Endothelial cell of umbilical vein (primary cell): ENCODE measurements around the gene RBKS. TPM values are rescaled to one million over a fixed set of nuclear protein-coding genes. Genes with fewer than 3 reads are reported as not detected.

Experiments used
- BruUV-seq: library from RNA; stranded (reverse); fragments of 400-500 nt; replicated peaks from 2 replicates; lab custom pipeline; 2021; lab: Mats Ljungman, UMichigan
- CTCF ChIA-PET: fragments of 300-600, 350-600 bp; sonication (Branson Sonifier 250); formaldehyde crosslinking; loops from one replicate; lab custom pipeline; 2021; ENCODE audit warnings: antibody characterized with exemption, inconsistent platforms; lab: Charles Lee
- POLR2A ChIA-PET: fragments of 300-600, 350-600 bp; sonication (Branson Sonifier 250); formaldehyde crosslinking; loops from one replicate; lab custom pipeline; 2021; ENCODE audit warnings: antibody characterized with exemption, inconsistent platforms; lab: Charles Lee
- DNase-seq: peaks from one replicate; pipeline ENCODE4 v3.0.0-alpha.2; 2011; ENCODE audit warnings: low read depth, low spot score
- FAIRE-seq: peaks from 2 replicates; lab custom pipeline; 2011; peaks lifted over from hg19 to GRCh38; lab: Jason Lieb, UNC
- H2AFZ ChIP-seq: 2 replicates; pipeline ENCODE4 v1.6.0; 2012; ENCODE audit warnings: low read depth, low read length, control low read depth, inconsistent platforms
- H3K27ac ChIP-seq: 2 replicates; pipeline ENCODE4 v1.5.1; 2011; ENCODE audit warnings: low read depth, mild to moderate bottlenecking, control low read depth, low read length, moderate library complexity; ENCODE audit not compliant: insufficient read depth
- H3K27me3 ChIP-seq, 2 experiments: 2 replicates each; pipeline versions ENCODE4 v1.6.0 to v1.6.1; 2011; ENCODE audit warnings: low read length in 2 of 2, mixed read lengths in 1 of 2; ENCODE audit not compliant: control insufficient read depth in 2 of 2, insufficient read depth in 2 of 2
- H3K36me3 ChIP-seq, 2 experiments: 2 replicates in 1 of 2; 3 replicates in 1 of 2; pipeline ENCODE4 v1.5.1; 2011; ENCODE audit warnings: low read length in 2 of 2, mild to moderate bottlenecking in 1 of 2, moderate library complexity in 1 of 2; ENCODE audit not compliant: control insufficient read depth in 2 of 2, insufficient read depth in 2 of 2; ENCODE audit errors: extremely low read depth in 1 of 2
- H3K4me1 ChIP-seq: 3 replicates; pipeline ENCODE4 v1.5.1; 2011; ENCODE audit warnings: mild to moderate bottlenecking, low read length; ENCODE audit not compliant: control insufficient read depth, insufficient read depth; ENCODE audit errors: extremely low read depth
- H3K4me2 ChIP-seq: 2 replicates; pipeline ENCODE4 v1.6.1; 2011; ENCODE audit warnings: low read length, control low read depth, mixed read lengths; ENCODE audit not compliant: insufficient read depth
- H3K4me3 ChIP-seq, 3 experiments: fragments of 200-600 bp in 1 of 3; sonication (generic), shearing (Covaris generic) in 1 of 3; replicated peaks in 1 of 3; 2 replicates each; pipeline ENCODE4 v1.5.1; 2011 to 2016; ENCODE audit warnings: control low read depth in 3 of 3, low read length in 3 of 3, mild to moderate bottlenecking in 2 of 3, inconsistent platforms in 1 of 3, low read depth in 1 of 3, moderate library complexity in 1 of 3; ENCODE audit not compliant: insufficient read depth in 1 of 3
- H3K79me2 ChIP-seq: 2 replicates; pipeline ENCODE4 v1.6.0; 2012; ENCODE audit warnings: low read length, inconsistent platforms; ENCODE audit not compliant: control insufficient read depth, insufficient read depth
- H3K9ac ChIP-seq: replicated peaks from 2 replicates; pipeline ENCODE3; 2011; ENCODE audit warnings: low read length, control low read depth; ENCODE audit not compliant: insufficient read depth; ENCODE audit errors: extremely low read depth
- H3K9me1 ChIP-seq: replicated peaks from 3 replicates; pipeline ENCODE4 v1.6.0; 2011; ENCODE audit warnings: mild to moderate bottlenecking, low read length; ENCODE audit not compliant: control insufficient read depth, insufficient read depth; ENCODE audit errors: extremely low read depth
- H3K9me3 ChIP-seq: replicated peaks from 2 replicates; pipeline ENCODE4 v1.5.1; 2012; ENCODE audit warnings: low read length, inconsistent platforms; ENCODE audit not compliant: control insufficient read depth, insufficient read depth
- H4K20me1 ChIP-seq: replicated peaks from 2 replicates; pipeline ENCODE3; 2011; ENCODE audit warnings: mild to moderate bottlenecking, low read length; ENCODE audit not compliant: control insufficient read depth, insufficient read depth; ENCODE audit errors: extremely low read depth
- CTCF ChIP-seq, 2 donors: IDR thresholded peaks; 1 replicate in 1 of 2; 2 replicates in 1 of 2; pipeline ENCODE4 v1.5.1; 2011; ENCODE audit warnings: low read length in 2 of 2, mild to moderate bottlenecking in 2 of 2, moderate library complexity in 2 of 2, control low read depth in 1 of 2, inconsistent platforms in 1 of 2, low read depth in 1 of 2; ENCODE audit not compliant: insufficient read depth in 1 of 2; ENCODE audit errors: extremely low read depth in 1 of 2
- EZH2 ChIP-seq: IDR thresholded peaks from 2 replicates; pipeline ENCODE4 v1.6.1; 2012; ENCODE audit warnings: borderline replicate concordance, low read depth, mild to moderate bottlenecking, moderate library complexity, low read length, inconsistent platforms; ENCODE audit not compliant: severe bottlenecking
- FOS ChIP-seq: IDR thresholded peaks from 2 replicates; pipeline ENCODE4 v1.6.1; 2011; ENCODE audit warnings: mild to moderate bottlenecking, low read length, moderate library complexity, borderline replicate concordance; ENCODE audit not compliant: insufficient read depth
- GATA2 ChIP-seq: IDR thresholded peaks from 2 replicates; pipeline ENCODE4 v1.7.0; 2011; ENCODE audit warnings: low read depth, mild to moderate bottlenecking, moderate library complexity, mixed read lengths, low read length; ENCODE audit not compliant: insufficient read length, insufficient read depth
- JUN ChIP-seq: IDR thresholded peaks from 2 replicates; pipeline ENCODE4 v1.6.1; 2011; ENCODE audit warnings: borderline replicate concordance, low read depth; ENCODE audit not compliant: insufficient read length, insufficient read depth
- MAX ChIP-seq: IDR thresholded peaks from 2 replicates; pipeline ENCODE4 v1.6.1; 2011; ENCODE audit not compliant: insufficient read depth, insufficient read length
- MYC ChIP-seq: IDR thresholded peaks from one replicate; pipeline ENCODE4 v1.6.1; 2011; ENCODE audit warnings: mild to moderate bottlenecking, low read depth, low read length
- POLR2A ChIP-seq: IDR thresholded peaks from 2 replicates; pipeline ENCODE4 v1.6.1; 2012; ENCODE audit warnings: low read depth, mild to moderate bottlenecking, control low read depth, low read length
- POLR2AphosphoS5 ChIP-seq: IDR thresholded peaks from 2 replicates; pipeline ENCODE4 v1.6.1; 2012; ENCODE audit warnings: low read depth, mild to moderate bottlenecking, control low read depth, low read length, moderate library complexity; ENCODE audit not compliant: insufficient read depth
- dilution Hi-C: fragments of 300-500 bp; cut with MboI; formaldehyde crosslinking; loops from one replicate; pipeline ENCODE4 v1.15.0; 2019; ENCODE audit warnings: low sequenced_read_pairs; ENCODE audit not compliant: extremely low pct_ligation_motif_present
- intact Hi-C: fragments of 100-400 bp; cut with micrococcal nuclease; formaldehyde crosslinking; loops from one replicate; pipeline ENCODE4 v1.10.0; 2022
- polyA plus RNA-seq, 4 experiments: library from polyadenylated mRNA; depleted of rRNA in 3 of 4; stranded (reverse) in 3 of 4; unstranded in 1 of 4; fragments of >200 nt; gene quantifications; 2 replicates each; pipeline versions ENCODE4 v1.2.1 to v1.2.3, GENCODE V29; 2011 to 2012; ENCODE audit warnings: missing spikeins in 1 of 4
- total RNA-seq: library from RNA; stranded (reverse); gene quantifications from 2 replicates; pipeline ENCODE4 v1.2.3, GENCODE V29; 2021

Gene RBKS
- total and polyA plus RNA-seq, 2 donors (not counting 3 experiments of a cell fraction or from before 2014, with no cell fraction given), result 0.64 to 1.8 TPM

- H4K20me1 ChIP-seq, result no peaks in the 10 kb centered on the region
- CTCF ChIA-PET, result interaction anchor here (0.8 to 2.9 kb wide), 7 partner anchors 15 to 327 kb away, joined by 3 to 15 read pairs (median 5); no protein-coding TSS in a partner anchor
- H3K79me2 ChIP-seq, result no peaks in the 10 kb centered on the region
- TF ChIP-seq POLR2A (no peak), JUN (no peak), CTCF (IDR thresholded peaks at IDR 0.05; ENCODE audit: extremely low read depth in 1 of 2, insufficient read depth in 1 of 2, low read depth in 1 of 2, low read length in 2 of 2) (no peak), EZH2 (no peak), FOS (no peak), MYC (no peak), POLR2AphosphoS5 (no peak), GATA2 (no peak), MAX (no peak)
- BruUV-seq, result no TSS peak
- H3K4me2 ChIP-seq, result no peak overlapping the region
- H3K36me3 ChIP-seq, result no peaks in the 10 kb centered on the region
- H3K9me1 ChIP-seq, result no peaks in the 10 kb centered on the region
- no peak overlapping the region for H3K9ac ChIP-seq
- DNase-seq (no peak), FAIRE-seq (no peak)
- H3K9me3 ChIP-seq, result no peaks in the 10 kb centered on the region
- H3K27ac ChIP-seq, result no peak overlapping the region
- no peaks in the 10 kb centered on the region for H3K27me3 ChIP-seq
- no peak overlapping the region for H2AFZ ChIP-seq
- intact Hi-C loops, result loop anchor here (10.0 kb wide), 1 partner anchor 812 kb away; no protein-coding TSS in a partner anchor
- H3K4me1 ChIP-seq, result no peaks in the 10 kb centered on the region
- H3K4me3 ChIP-seq, result no peak overlapping the region
- dilution Hi-C loops, result no loop called here
- POLR2A ChIA-PET, result no interaction called here
Measured at GRCh38 chr2:27752551-27753237, 137.5 kb downstream of the RBKS start.
